Endothelial cell of umbilical vein (primary cell): ENCODE results near the gene MCOLN2. TPM values are rescaled to one million over a fixed set of nuclear protein-coding genes. Genes with fewer than 3 reads are reported as not detected.

Experiments
- BruUV-seq: library from RNA; stranded (reverse); fragments of 400-500 nt; replicated peaks from 2 replicates; lab custom pipeline; 2021; lab: Mats Ljungman, UMichigan
- CTCF ChIA-PET: fragments of 300-600, 350-600 bp; sonication (Branson Sonifier 250); formaldehyde crosslinking; loops from one replicate; lab custom pipeline; 2021; ENCODE audit warnings: antibody characterized with exemption, inconsistent platforms; lab: Charles Lee
- POLR2A ChIA-PET: fragments of 300-600, 350-600 bp; sonication (Branson Sonifier 250); formaldehyde crosslinking; loops from one replicate; lab custom pipeline; 2021; ENCODE audit warnings: antibody characterized with exemption, inconsistent platforms; lab: Charles Lee
- DNase-seq: peaks from one replicate; pipeline ENCODE4 v3.0.0-alpha.2; 2011; ENCODE audit warnings: low read depth, low spot score
- FAIRE-seq: peaks from 2 replicates; lab custom pipeline; 2011; peaks lifted over from hg19 to GRCh38; lab: Jason Lieb, UNC
- H2AFZ ChIP-seq: 2 replicates; pipeline ENCODE4 v1.6.0; 2012; ENCODE audit warnings: low read depth, low read length, control low read depth, inconsistent platforms
- H3K27ac ChIP-seq: 2 replicates; pipeline ENCODE4 v1.5.1; 2011; ENCODE audit warnings: low read depth, mild to moderate bottlenecking, control low read depth, low read length, moderate library complexity; ENCODE audit not compliant: insufficient read depth
- H3K27me3 ChIP-seq, 2 experiments: 2 replicates each; pipeline versions ENCODE4 v1.6.0 to v1.6.1; 2011; ENCODE audit warnings: low read length in 2 of 2, mixed read lengths in 1 of 2; ENCODE audit not compliant: control insufficient read depth in 2 of 2, insufficient read depth in 2 of 2
- H3K36me3 ChIP-seq, 2 experiments: 2 replicates in 1 of 2; 3 replicates in 1 of 2; pipeline ENCODE4 v1.5.1; 2011; ENCODE audit warnings: low read length in 2 of 2, mild to moderate bottlenecking in 1 of 2, moderate library complexity in 1 of 2; ENCODE audit not compliant: control insufficient read depth in 2 of 2, insufficient read depth in 2 of 2; ENCODE audit errors: extremely low read depth in 1 of 2
- H3K4me1 ChIP-seq: 3 replicates; pipeline ENCODE4 v1.5.1; 2011; ENCODE audit warnings: mild to moderate bottlenecking, low read length; ENCODE audit not compliant: control insufficient read depth, insufficient read depth; ENCODE audit errors: extremely low read depth
- H3K4me2 ChIP-seq: 2 replicates; pipeline ENCODE4 v1.6.1; 2011; ENCODE audit warnings: low read length, control low read depth, mixed read lengths; ENCODE audit not compliant: insufficient read depth
- H3K4me3 ChIP-seq, 3 experiments: fragments of 200-600 bp in 1 of 3; sonication (generic), shearing (Covaris generic) in 1 of 3; replicated peaks in 1 of 3; 2 replicates each; pipeline ENCODE4 v1.5.1; 2011 to 2016; ENCODE audit warnings: control low read depth in 3 of 3, low read length in 3 of 3, mild to moderate bottlenecking in 2 of 3, inconsistent platforms in 1 of 3, low read depth in 1 of 3, moderate library complexity in 1 of 3; ENCODE audit not compliant: insufficient read depth in 1 of 3
- H3K79me2 ChIP-seq: 2 replicates; pipeline ENCODE4 v1.6.0; 2012; ENCODE audit warnings: low read length, inconsistent platforms; ENCODE audit not compliant: control insufficient read depth, insufficient read depth
- H3K9ac ChIP-seq: replicated peaks from 2 replicates; pipeline ENCODE3; 2011; ENCODE audit warnings: low read length, control low read depth; ENCODE audit not compliant: insufficient read depth; ENCODE audit errors: extremely low read depth
- H3K9me1 ChIP-seq: replicated peaks from 3 replicates; pipeline ENCODE4 v1.6.0; 2011; ENCODE audit warnings: mild to moderate bottlenecking, low read length; ENCODE audit not compliant: control insufficient read depth, insufficient read depth; ENCODE audit errors: extremely low read depth
- H3K9me3 ChIP-seq: replicated peaks from 2 replicates; pipeline ENCODE4 v1.5.1; 2012; ENCODE audit warnings: low read length, inconsistent platforms; ENCODE audit not compliant: control insufficient read depth, insufficient read depth
- H4K20me1 ChIP-seq: replicated peaks from 2 replicates; pipeline ENCODE3; 2011; ENCODE audit warnings: mild to moderate bottlenecking, low read length; ENCODE audit not compliant: control insufficient read depth, insufficient read depth; ENCODE audit errors: extremely low read depth
- CTCF ChIP-seq, 2 donors: IDR thresholded peaks; 1 replicate in 1 of 2; 2 replicates in 1 of 2; pipeline ENCODE4 v1.5.1; 2011; ENCODE audit warnings: low read length in 2 of 2, mild to moderate bottlenecking in 2 of 2, moderate library complexity in 2 of 2, control low read depth in 1 of 2, inconsistent platforms in 1 of 2, low read depth in 1 of 2; ENCODE audit not compliant: insufficient read depth in 1 of 2; ENCODE audit errors: extremely low read depth in 1 of 2
- EZH2 ChIP-seq: IDR thresholded peaks from 2 replicates; pipeline ENCODE4 v1.6.1; 2012; ENCODE audit warnings: borderline replicate concordance, low read depth, mild to moderate bottlenecking, moderate library complexity, low read length, inconsistent platforms; ENCODE audit not compliant: severe bottlenecking
- FOS ChIP-seq: IDR thresholded peaks from 2 replicates; pipeline ENCODE4 v1.6.1; 2011; ENCODE audit warnings: mild to moderate bottlenecking, low read length, moderate library complexity, borderline replicate concordance; ENCODE audit not compliant: insufficient read depth
- GATA2 ChIP-seq: IDR thresholded peaks from 2 replicates; pipeline ENCODE4 v1.7.0; 2011; ENCODE audit warnings: low read depth, mild to moderate bottlenecking, moderate library complexity, mixed read lengths, low read length; ENCODE audit not compliant: insufficient read length, insufficient read depth
- JUN ChIP-seq: IDR thresholded peaks from 2 replicates; pipeline ENCODE4 v1.6.1; 2011; ENCODE audit warnings: borderline replicate concordance, low read depth; ENCODE audit not compliant: insufficient read length, insufficient read depth
- MAX ChIP-seq: IDR thresholded peaks from 2 replicates; pipeline ENCODE4 v1.6.1; 2011; ENCODE audit not compliant: insufficient read depth, insufficient read length
- MYC ChIP-seq: IDR thresholded peaks from one replicate; pipeline ENCODE4 v1.6.1; 2011; ENCODE audit warnings: mild to moderate bottlenecking, low read depth, low read length
- POLR2A ChIP-seq: IDR thresholded peaks from 2 replicates; pipeline ENCODE4 v1.6.1; 2012; ENCODE audit warnings: low read depth, mild to moderate bottlenecking, control low read depth, low read length
- POLR2AphosphoS5 ChIP-seq: IDR thresholded peaks from 2 replicates; pipeline ENCODE4 v1.6.1; 2012; ENCODE audit warnings: low read depth, mild to moderate bottlenecking, control low read depth, low read length, moderate library complexity; ENCODE audit not compliant: insufficient read depth
- dilution Hi-C: fragments of 300-500 bp; cut with MboI; formaldehyde crosslinking; loops from one replicate; pipeline ENCODE4 v1.15.0; 2019; ENCODE audit warnings: low sequenced_read_pairs; ENCODE audit not compliant: extremely low pct_ligation_motif_present
- intact Hi-C: fragments of 100-400 bp; cut with micrococcal nuclease; formaldehyde crosslinking; loops from one replicate; pipeline ENCODE4 v1.10.0; 2022
- polyA plus RNA-seq, 4 experiments: library from polyadenylated mRNA; depleted of rRNA in 3 of 4; stranded (reverse) in 3 of 4; unstranded in 1 of 4; fragments of >200 nt; gene quantifications; 2 replicates each; pipeline versions ENCODE4 v1.2.1 to v1.2.3, GENCODE V29; 2011 to 2012; ENCODE audit warnings: missing spikeins in 1 of 4
- total RNA-seq: library from RNA; stranded (reverse); gene quantifications from 2 replicates; pipeline ENCODE4 v1.2.3, GENCODE V29; 2021

Gene MCOLN2
- total and polyA plus RNA-seq, 2 donors (not counting 3 experiments of a cell fraction or from before 2014, with no cell fraction given): not detected

- FAIRE-seq: no peak
- POLR2A ChIA-PET: no interaction called here
- no TSS peak for BruUV-seq
Measured at GRCh38 chr1:84946631-84947030, 50.3 kb downstream of the MCOLN2 start.

More at GRCh38 chr1:84946631-84947030, 50.3 kb downstream of the MCOLN2 start:
- Histone ChIP-seq H3K9me1 (no peaks in the 10 kb centered on the region), H4K20me1 (no peaks in the 10 kb centered on the region), H3K36me3 (no peaks in the 10 kb centered on the region), H3K9ac (no peak overlapping the region), H3K79me2 (no peaks in the 10 kb centered on the region), H3K27me3 (peaks cover 14 to 23% of the 10 kb centered on the region in 2 experiments), H3K9me3 (no peaks in the 10 kb centered on the region), H3K4me3 (no peak overlapping the region), H2AFZ (no peak overlapping the region), H3K4me2 (no peak overlapping the region), H3K27ac (no peak overlapping the region), H3K4me1 (no peaks in the 10 kb centered on the region)
- CTCF ChIA-PET: interaction anchor here (1.5 to 3.9 kb wide), 2 partner anchors 163 to 308 kb away, joined by 3 to 24 read pairs; no protein-coding TSS in a partner anchor
- intact Hi-C loops: loop anchor here (5.0 kb wide), 1 partner anchor 256 kb away; the partner anchor contains the start of gene SYDE2
- TF ChIP-seq CTCF (IDR thresholded peaks at IDR 0.05; ENCODE audit: extremely low read depth in 1 of 2, insufficient read depth in 1 of 2, low read depth in 1 of 2, low read length in 2 of 2) (no peak), POLR2AphosphoS5 (no peak), MAX (no peak), POLR2A (no peak), JUN (no peak), FOS (no peak), GATA2 (no peak), MYC (no peak), EZH2 (no peak)
- dilution Hi-C loops: no loop called here
- DNase-seq: no peak
